CD14-positive monocyte (primary cell): ENCODE data around the gene ATP6V0E2. TPM values are rescaled to one million over a fixed set of nuclear protein-coding genes. Genes with fewer than 3 reads are reported as not detected.

ENCODE experiments used
- DNase-seq, 3 donors: peaks; one replicate each; pipeline ENCODE4 v3.0.0-alpha.2; 2011 to 2022
- H2AFZ ChIP-seq: 2 replicates; pipeline ENCODE4 v1.6.0; 2012; ENCODE audit warnings: mild to moderate bottlenecking, low read depth, low read length, inconsistent platforms; ENCODE audit not compliant: insufficient read depth, poor library complexity, severe bottlenecking
- H3K27ac ChIP-seq, 2 donors: 1 replicate in 1 of 2; 2 replicates in 1 of 2; pipeline ENCODE4 v1.5.1; 2012 to 2013; ENCODE audit warnings: low read length in 2 of 2, control low read depth in 1 of 2, inconsistent platforms in 1 of 2, low read depth in 1 of 2, mild to moderate bottlenecking in 1 of 2
- H3K27me3 ChIP-seq, 2 donors: one replicate each; pipeline versions ENCODE4 v1.6.0 to v1.6.1; 2011 to 2013; ENCODE audit warnings: low read length in 2 of 2; ENCODE audit not compliant: control insufficient read depth in 2 of 2, insufficient read depth in 2 of 2
- H3K36me3 ChIP-seq, 2 donors: replicated peaks in 1 of 2; 1 replicate in 1 of 2; 2 replicates in 1 of 2; pipeline versions ENCODE4 v1.5.1 to v1.6.1; 2012 to 2013; ENCODE audit warnings: low read length in 2 of 2, control low read depth in 1 of 2, inconsistent platforms in 1 of 2, mild to moderate bottlenecking in 1 of 2; ENCODE audit not compliant: insufficient read depth in 2 of 2, control insufficient read depth in 1 of 2
- H3K4me1 ChIP-seq, 2 donors: 1 replicate in 1 of 2; 2 replicates in 1 of 2; pipeline versions ENCODE4 v1.5.1 to v1.6.1; 2012 to 2013; ENCODE audit warnings: low read length in 2 of 2, control low read depth in 1 of 2, inconsistent platforms in 1 of 2, mild to moderate bottlenecking in 1 of 2, moderate library complexity in 1 of 2; ENCODE audit not compliant: insufficient read depth in 2 of 2, control insufficient read depth in 1 of 2
- H3K4me2 ChIP-seq: replicated peaks from 2 replicates; pipeline ENCODE3; 2012; ENCODE audit warnings: low read length, moderate library complexity, mild to moderate bottlenecking; ENCODE audit not compliant: poor library complexity, severe bottlenecking; ENCODE audit errors: extremely low read depth
- H3K4me3 ChIP-seq, 3 experiments: fragments of 200-600 bp in 1 of 3; sonication (generic) in 1 of 3; replicated peaks in 1 of 3; 1 replicate in 2 of 3; 2 replicates in 1 of 3; pipeline ENCODE4 v1.5.1; 2011 to 2013; ENCODE audit warnings: low read length in 3 of 3, mild to moderate bottlenecking in 3 of 3, control low read depth in 2 of 3, low read depth in 2 of 3, inconsistent platforms in 1 of 3, moderate library complexity in 1 of 3
- H3K79me2 ChIP-seq: 2 replicates; pipeline ENCODE4 v1.6.0; 2012; ENCODE audit warnings: mild to moderate bottlenecking, control low read depth, inconsistent platforms, low read length, moderate library complexity; ENCODE audit not compliant: insufficient read depth
- H3K9ac ChIP-seq: 2 replicates; pipeline ENCODE4 v1.6.0; 2017; ENCODE audit warnings: low read length, mild to moderate bottlenecking; ENCODE audit not compliant: insufficient read depth, poor library complexity, severe bottlenecking
- H3K9me3 ChIP-seq, 2 donors: replicated peaks in 1 of 2; 1 replicate in 1 of 2; 2 replicates in 1 of 2; pipeline versions ENCODE4 v1.5.1 to v1.6.1; 2012 to 2013; ENCODE audit warnings: low read length in 2 of 2, control low read depth in 1 of 2; ENCODE audit not compliant: control insufficient read depth in 1 of 2, insufficient read depth in 1 of 2
- H4K20me1 ChIP-seq: 2 replicates; pipeline ENCODE4 v1.6.0; 2012; ENCODE audit warnings: mild to moderate bottlenecking, low read length, control low read depth, moderate library complexity; ENCODE audit not compliant: insufficient read depth
- H3K27ac Mint-ChIP-seq, 7 donors: one replicate each; pipeline ENCODE4 v1.8.0; 2020; ENCODE audit warnings: mild to moderate bottlenecking in 7 of 7, mixed read lengths in 7 of 7, moderate library complexity in 6 of 7, inconsistent platforms in 2 of 7
- H3K27me3 Mint-ChIP-seq, 3 donors: one replicate each; pipeline ENCODE4 v1.8.0; 2021 to 2022; ENCODE audit warnings: low read depth in 3 of 3, mild to moderate bottlenecking in 3 of 3, mixed read lengths in 3 of 3, moderate library complexity in 3 of 3, inconsistent platforms in 1 of 3
- H3K36me3 Mint-ChIP-seq, 2 donors: one replicate each; pipeline ENCODE4 v1.8.0; 2020; ENCODE audit warnings: mixed read lengths in 2 of 2, inconsistent platforms in 1 of 2, mild to moderate bottlenecking in 1 of 2
- H3K4me1 Mint-ChIP-seq: one replicate; pipeline ENCODE4 v1.8.0; 2020; ENCODE audit warnings: mild to moderate bottlenecking, mixed read lengths
- H3K4me3 Mint-ChIP-seq, 2 donors: one replicate each; pipeline ENCODE4 v1.8.0; 2020; ENCODE audit warnings: mild to moderate bottlenecking in 2 of 2, mixed read lengths in 2 of 2, moderate library complexity in 1 of 2
- H3K9me3 Mint-ChIP-seq, 7 donors: one replicate each; pipeline ENCODE4 v1.8.0; 2020 to 2022; ENCODE audit warnings: mixed read lengths in 7 of 7, mild to moderate bottlenecking in 6 of 7, moderate library complexity in 6 of 7, inconsistent platforms in 2 of 7
- CTCF ChIP-seq: fragments of 200-600 bp; IDR thresholded peaks from one replicate; pipeline ENCODE4 v1.8.0; 2022; ENCODE audit warnings: antibody characterized with exemption, mild to moderate bottlenecking
- WGBS: methylation state at CpG from one replicate; pipeline ENCODE4 v1.1.5; 2013; ENCODE audit warnings: missing lambda C conversion rate; ENCODE audit not compliant: insufficient coverage; 5-methylcytosine and 5-hydroxymethylcytosine counted together
- intact Hi-C, 2 donors: fragments of 100-400 bp; cut with micrococcal nuclease; formaldehyde crosslinking; loops; one replicate each; pipeline versions ENCODE4 v1.15.0 to v1.15.1; 2023
- polyA plus RNA-seq, 3 donors: library from polyadenylated mRNA; depleted of rRNA in 1 of 3; unstranded in 2 of 3; stranded (reverse) in 1 of 3; fragments of 300-500 nt in 2 of 3; fragments of >200 nt in 1 of 3; fragmentation: Illumina TruSeq in 2 of 3; gene quantifications; 1 replicate in 2 of 3; 2 replicates in 1 of 3; pipeline ENCODE4 v1.2.3, GENCODE V29; 2012 to 2021

Gene ATP6V0E2
- polyA plus RNA-seq, 3 donors = 4.4 to 13.3 (median 8.2) TPM

- H2AFZ ChIP-seq = no peak overlapping the region
- no peak overlapping the region for H3K4me2 ChIP-seq
- peaks cover 2% of the 10 kb centered on the region for H3K4me1 Mint-ChIP-seq
- 95% methylated on average over 6 of the region's 9 CpGs for WGBS
- TF ChIP-seq CTCF = no peak
- H3K4me1 ChIP-seq = peaks cover 0 to 2% of the 10 kb centered on the region in 2 donors
- H3K27me3 Mint-ChIP-seq = peaks cover 0 to 5% (median 2%) of the 10 kb centered on the region in 3 donors
- no peaks in the 10 kb centered on the region for H3K27me3 ChIP-seq
- no peaks in the 10 kb centered on the region for H3K9me3 ChIP-seq
- no peaks in the 10 kb centered on the region for H4K20me1 ChIP-seq
- H3K27ac ChIP-seq = no peak overlapping the region
- no peak overlapping the region for H3K27ac Mint-ChIP-seq
- peaks cover 0 to 1% (median 0%) of the 10 kb centered on the region in 7 donors for H3K9me3 Mint-ChIP-seq
- H3K79me2 ChIP-seq = no peaks in the 10 kb centered on the region
- H3K36me3 Mint-ChIP-seq = peaks cover 22 to 26% of the 10 kb centered on the region in 2 donors
- intact Hi-C loops = no loop called here
- DNase-seq = no peak
- no peak overlapping the region for H3K4me3 Mint-ChIP-seq
- H3K9ac ChIP-seq = no peak overlapping the region
- H3K36me3 ChIP-seq = peaks cover 12 to 32% of the 10 kb centered on the region in 2 donors
- H3K4me3 ChIP-seq = no peak overlapping the region
These were observed 22.3 kb upstream of the ATP6V0E2 start for GRCh38 chr7:149851449-149851848.

- H3K36me3 ChIP-seq = peaks cover 7 to 25% of the 10 kb centered on the region in 2 donors
- Mint-ChIP-seq H3K27ac (no peak overlapping the region), H3K4me3 (no peak overlapping the region), H3K4me1 (no peaks in the 10 kb centered on the region), H3K36me3 (peaks cover 17 to 24% of the 10 kb centered on the region in 2 donors), H3K9me3 (peaks cover 0 to 1% (median 0%) of the 10 kb centered on the region in 7 donors), H3K27me3 (peaks cover 0 to 5% (median 2%) of the 10 kb centered on the region in 3 donors)
- H3K27ac ChIP-seq = no peak overlapping the region
- no peak for DNase-seq
- intact Hi-C loops = no loop called here
- no peaks in the 10 kb centered on the region for H3K79me2 ChIP-seq
- WGBS = 100% methylated on average over 6 of the region's 9 CpGs
- H3K4me2 ChIP-seq = no peak overlapping the region
- no peaks in the 10 kb centered on the region for H3K27me3 ChIP-seq
- TF ChIP-seq CTCF = no peak
- H3K4me1 ChIP-seq = no peaks in the 10 kb centered on the region
- H3K9ac ChIP-seq = no peak overlapping the region
- H4K20me1 ChIP-seq = no peaks in the 10 kb centered on the region
- H3K9me3 ChIP-seq = no peaks in the 10 kb centered on the region
- no peak overlapping the region for H3K4me3 ChIP-seq
- no peak overlapping the region for H2AFZ ChIP-seq
These were observed 20.6 kb upstream of the ATP6V0E2 start for GRCh38 chr7:149853157-149853556.
